MM.1S (cell line): ENCODE measurements around the gene INSR.

Experiments used
- DNase-seq: peaks from one replicate; pipeline ENCODE4 v3.0.0-alpha.2; 2015
- H2AFZ ChIP-seq: fragments of 300-600 bp; sonication (generic); 2 replicates; pipeline ENCODE4 v1.6.0; 2016; ENCODE audit warnings: antibody characterized with exemption, low read length
- H3F3A ChIP-seq: fragments of 300-600 bp; sonication (generic); 2 replicates; pipeline ENCODE4 v1.6.1; 2016; ENCODE audit warnings: mild to moderate bottlenecking, antibody characterized with exemption, low read length, moderate library complexity, mixed read lengths; ENCODE audit not compliant: insufficient read depth
- H3K27ac ChIP-seq: fragments of 300-600 bp; sonication (generic); 2 replicates; pipeline ENCODE4 v1.5.1; 2016; ENCODE audit warnings: mild to moderate bottlenecking, low read length
- H3K27me3 ChIP-seq: fragments of 300-600 bp; sonication (generic); replicated peaks from 2 replicates; pipeline ENCODE4 v1.6.0; 2016; ENCODE audit warnings: low read length; ENCODE audit not compliant: insufficient read depth
- H3K36me3 ChIP-seq: fragments of 300-600 bp; sonication (generic); replicated peaks from 2 replicates; pipeline ENCODE4 v1.6.1; 2016; ENCODE audit warnings: mild to moderate bottlenecking, low read length, mixed read lengths; ENCODE audit not compliant: insufficient read depth
- H3K4me1 ChIP-seq: fragments of 300-600 bp; sonication (generic); 2 replicates; pipeline ENCODE4 v1.6.1; 2016; ENCODE audit warnings: low read length, mixed read lengths
- H3K4me2 ChIP-seq: fragments of 300-600 bp; sonication (generic); 2 replicates; pipeline ENCODE4 v1.6.0; 2016; ENCODE audit warnings: low read depth, low read length
- H3K4me3 ChIP-seq: fragments of 300-600 bp; sonication (generic); 2 replicates; pipeline ENCODE4 v1.5.1; 2016; ENCODE audit warnings: low read length, mixed read lengths
- H3K79me2 ChIP-seq: fragments of 300-600 bp; sonication (generic); 2 replicates; pipeline ENCODE4 v1.6.1; 2016; ENCODE audit warnings: mixed run types, low read length, mixed read lengths
- H3K9ac ChIP-seq: fragments of 300-600 bp; sonication (generic); 2 replicates; pipeline ENCODE4 v1.6.1; 2016; ENCODE audit warnings: low read length, mixed read lengths
- H3K9me2 ChIP-seq: fragments of 300-600 bp; sonication (generic); replicated peaks from 2 replicates; pipeline ENCODE4 v1.6.1; 2016; ENCODE audit warnings: mild to moderate bottlenecking, low read length, mixed read lengths; ENCODE audit not compliant: insufficient read depth
- H3K9me3 ChIP-seq: fragments of 300-600 bp; sonication (generic); replicated peaks from 2 replicates; pipeline ENCODE4 v1.6.1; 2016; ENCODE audit warnings: mild to moderate bottlenecking, low read length, mixed read lengths; ENCODE audit not compliant: insufficient read depth
- H4K20me1 ChIP-seq: fragments of 300-600 bp; sonication (generic); 2 replicates; pipeline ENCODE4 v1.6.1; 2016; ENCODE audit warnings: mild to moderate bottlenecking, low read length, moderate library complexity, mixed read lengths; ENCODE audit not compliant: insufficient read depth
- CTCF ChIP-seq: fragments of 300-600 bp; sonication (generic); IDR thresholded peaks from 2 replicates; pipeline ENCODE4 v1.5.1; 2016; ENCODE audit warnings: antibody characterized with exemption, low read length, mixed read lengths
- EZH2 ChIP-seq: fragments of 300-600 bp; sonication (generic); optimal IDR thresholded peaks from 2 replicates; pipeline ENCODE3; 2017; ENCODE audit warnings: low read depth, mild to moderate bottlenecking, antibody characterized with exemption, low read length, mixed read lengths
- EZH2phosphoT487 ChIP-seq: fragments of 300-600 bp; sonication (generic); IDR thresholded peaks from 2 replicates; pipeline ENCODE4 v1.6.1; 2018; ENCODE audit warnings: antibody characterized with exemption, low read length

The INSR gene

GRCh38 chr19:7170983-7171382, 123.2 kb downstream of the INSR start:
- Histone ChIP-seq H3K9ac (no peak overlapping the region), H3K79me2 (no peaks in the 10 kb centered on the region), H3K4me1 (no peaks in the 10 kb centered on the region), H3K27ac (no peak overlapping the region), H3K36me3 (peaks cover 12% of the 10 kb centered on the region), H3K27me3 (no peaks in the 10 kb centered on the region), H2AFZ (no peak overlapping the region), H3K4me3 (no peak overlapping the region), H3K9me2 (no peaks in the 10 kb centered on the region), H3F3A (no peaks in the 10 kb centered on the region), H4K20me1 (no peaks in the 10 kb centered on the region), H3K9me3 (no peaks in the 10 kb centered on the region), H3K4me2 (no peak overlapping the region)
- TF ChIP-seq EZH2phosphoT487 = no peak
- no peak for TF ChIP-seq CTCF
- TF ChIP-seq EZH2 = no peak
- no peak for DNase-seq

- H2AFZ ChIP-seq = no peak overlapping the region
- H3K4me1 ChIP-seq = no peaks in the 10 kb centered on the region
- H4K20me1 ChIP-seq = no peaks in the 10 kb centered on the region
- H3K4me3 ChIP-seq = no peak overlapping the region
- no peak for DNase-seq
- no peaks in the 10 kb centered on the region for H3K79me2 ChIP-seq
- no peaks in the 10 kb centered on the region for H3K9me3 ChIP-seq
- no peak overlapping the region for H3K4me2 ChIP-seq
- no peak overlapping the region for H3K27ac ChIP-seq
- TF ChIP-seq EZH2 = no peak
- H3K9me2 ChIP-seq = no peaks in the 10 kb centered on the region
- no peak overlapping the region for H3K9ac ChIP-seq
- peaks cover 12% of the 10 kb centered on the region for H3K36me3 ChIP-seq
- H3F3A ChIP-seq = no peaks in the 10 kb centered on the region
- no peaks in the 10 kb centered on the region for H3K27me3 ChIP-seq
Measured at GRCh38 chr19:7168941-7169340, 125.3 kb downstream of the INSR start.

GRCh38 chr19:7161292-7161691, 132.9 kb downstream of the INSR start:
- Histone ChIP-seq H3K9ac (no peak overlapping the region), H3F3A (no peaks in the 10 kb centered on the region), H3K4me3 (no peak overlapping the region), H3K9me3 (no peaks in the 10 kb centered on the region), H2AFZ (no peak overlapping the region), H3K4me2 (no peak overlapping the region), H3K79me2 (no peaks in the 10 kb centered on the region), H3K27ac (no peak overlapping the region), H3K27me3 (no peaks in the 10 kb centered on the region), H4K20me1 (no peaks in the 10 kb centered on the region), H3K9me2 (no peaks in the 10 kb centered on the region), H3K36me3 (no peaks in the 10 kb centered on the region), H3K4me1 (no peaks in the 10 kb centered on the region)
- TF ChIP-seq CTCF = no peak
- no peak for TF ChIP-seq EZH2phosphoT487
- no peak for TF ChIP-seq EZH2
- DNase-seq = no peak

GRCh38 chr19:7159105-7159933, 134.9 kb downstream of the INSR start:
- no peak overlapping the region for H2AFZ ChIP-seq
- H3K9me2 ChIP-seq = no peaks in the 10 kb centered on the region
- TF ChIP-seq EZH2 (no peak), CTCF (no peak), EZH2phosphoT487 (no peak)
- H4K20me1 ChIP-seq = no peaks in the 10 kb centered on the region
- H3K4me3 ChIP-seq = no peak overlapping the region
- no peaks in the 10 kb centered on the region for H3F3A ChIP-seq
- no peak for DNase-seq
- H3K27ac ChIP-seq = no peak overlapping the region
- no peak overlapping the region for H3K9ac ChIP-seq
- H3K79me2 ChIP-seq = no peaks in the 10 kb centered on the region
- H3K4me1 ChIP-seq = no peaks in the 10 kb centered on the region
- no peaks in the 10 kb centered on the region for H3K9me3 ChIP-seq
- no peak overlapping the region for H3K4me2 ChIP-seq
- no peaks in the 10 kb centered on the region for H3K27me3 ChIP-seq
- H3K36me3 ChIP-seq = no peaks in the 10 kb centered on the region
